ENCODE data around the gene KIAA1586. TPM values are rescaled to one million over a fixed set of nuclear protein-coding genes. Genes with fewer than 3 reads are reported as not detected.
A peak's percentile ranks its signal among the peaks of the same experiment; 100 is the strongest.
"Not testable (repeated sequence)": the region's sequence is repeated elsewhere in the genome, so short reads cannot be mapped to it uniquely, and the experiment has no call there.

The KIAA1586 gene
- total RNA-seq, 1 donor from 2014 or later, result 7.5 TPM

- peak; percentile 47 for DNase-seq (ENCODE audit: low read depth)
- H3K4me3 ChIP-seq (ENCODE audit: low read depth, low read length), result peak within 1 kb of the TSS; percentile 65
- TF ChIP-seq, protein P1, sequence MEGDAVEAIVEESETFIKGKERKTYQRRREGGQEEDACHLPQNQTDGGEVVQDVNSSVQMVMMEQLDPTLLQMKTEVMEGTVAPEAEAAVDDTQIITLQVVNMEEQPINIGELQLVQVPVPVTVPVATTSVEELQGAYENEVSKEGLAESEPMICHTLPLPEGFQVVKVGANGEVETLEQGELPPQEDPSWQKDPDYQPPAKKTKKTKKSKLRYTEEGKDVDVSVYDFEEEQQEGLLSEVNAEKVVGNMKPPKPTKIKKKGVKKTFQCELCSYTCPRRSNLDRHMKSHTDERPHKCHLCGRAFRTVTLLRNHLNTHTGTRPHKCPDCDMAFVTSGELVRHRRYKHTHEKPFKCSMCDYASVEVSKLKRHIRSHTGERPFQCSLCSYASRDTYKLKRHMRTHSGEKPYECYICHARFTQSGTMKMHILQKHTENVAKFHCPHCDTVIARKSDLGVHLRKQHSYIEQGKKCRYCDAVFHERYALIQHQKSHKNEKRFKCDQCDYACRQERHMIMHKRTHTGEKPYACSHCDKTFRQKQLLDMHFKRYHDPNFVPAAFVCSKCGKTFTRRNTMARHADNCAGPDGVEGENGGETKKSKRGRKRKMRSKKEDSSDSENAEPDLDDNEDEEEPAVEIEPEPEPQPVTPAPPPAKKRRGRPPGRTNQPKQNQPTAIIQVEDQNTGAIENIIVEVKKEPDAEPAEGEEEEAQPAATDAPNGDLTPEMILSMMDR (conservative IDR thresholded peaks at IDR 0.05; ENCODE audit: low read depth, low read length), result no peak
Observed at GRCh38 chr6:57089687-57090457, 43.4 kb downstream of the KIAA1586 start, which contains the start of gene ZNF451. ZNF451 (plus strand) TSS chr6:57090188; CDS start chr6:57090254, 66 bp downstream.

GRCh38 chr6:57090458-57091067 is 44.1 kb downstream of the KIAA1586 start:
- H3K4me3 ChIP-seq (ENCODE audit: low read depth, low read length); DNase-seq (ENCODE audit: low read depth): not testable (repeated sequence)

GRCh38 chr6:57091375-57091774 is 44.9 kb downstream of the KIAA1586 start:
- H3K4me3 ChIP-seq (ENCODE audit: low read depth, low read length), result not testable (repeated sequence)

DNA sequence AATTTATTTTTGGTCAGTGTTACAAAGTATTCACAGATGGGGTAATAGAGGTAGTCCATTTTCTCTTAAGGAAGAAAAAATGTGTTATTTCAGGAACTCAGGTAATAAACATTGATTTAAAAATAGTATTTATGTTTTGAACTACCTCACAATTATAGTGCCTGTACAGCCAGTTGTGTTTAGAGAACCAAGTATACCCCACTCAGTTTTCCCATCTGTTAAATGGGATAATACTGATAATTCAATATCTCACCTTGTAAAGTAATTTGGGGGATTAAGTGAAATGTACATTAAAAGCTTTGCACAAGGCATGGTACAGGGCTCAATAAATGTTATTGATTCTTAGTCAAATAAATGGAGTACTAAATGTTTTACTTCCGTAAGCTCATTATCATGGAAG is 48.2 kb downstream of the KIAA1586 start:
- no peak overlapping the region for H3K4me3 ChIP-seq (ENCODE audit: low read depth, low read length)
- TF ChIP-seq, protein P1 (conservative IDR thresholded peaks at IDR 0.05; ENCODE audit: low read depth, low read length), result no peak
- no peak for DNase-seq (ENCODE audit: low read depth)

More at GRCh38 chr6:57091375-57091774, 44.9 kb downstream of the KIAA1586 start:
- DNase-seq (ENCODE audit: low read depth), result not testable (repeated sequence)

GRCh38 chr6:57097596-57097995 is 51.1 kb downstream of the KIAA1586 start:
- no peak overlapping the region for H3K4me3 ChIP-seq (ENCODE audit: low read depth, low read length)
- DNase-seq (ENCODE audit: low read depth), result no peak
- TF ChIP-seq, protein P1 (conservative IDR thresholded peaks at IDR 0.05; ENCODE audit: low read depth, low read length), result no peak

- no peak overlapping the region for H3K4me3 ChIP-seq (ENCODE audit: low read depth, low read length)
- TF ChIP-seq, protein P1 (conservative IDR thresholded peaks at IDR 0.05; ENCODE audit: low read depth, low read length), result no peak
- DNase-seq (ENCODE audit: low read depth), result no peak
Observed at GRCh38 chr6:57102976-57103375, 56.5 kb downstream of the KIAA1586 start.

DNA sequence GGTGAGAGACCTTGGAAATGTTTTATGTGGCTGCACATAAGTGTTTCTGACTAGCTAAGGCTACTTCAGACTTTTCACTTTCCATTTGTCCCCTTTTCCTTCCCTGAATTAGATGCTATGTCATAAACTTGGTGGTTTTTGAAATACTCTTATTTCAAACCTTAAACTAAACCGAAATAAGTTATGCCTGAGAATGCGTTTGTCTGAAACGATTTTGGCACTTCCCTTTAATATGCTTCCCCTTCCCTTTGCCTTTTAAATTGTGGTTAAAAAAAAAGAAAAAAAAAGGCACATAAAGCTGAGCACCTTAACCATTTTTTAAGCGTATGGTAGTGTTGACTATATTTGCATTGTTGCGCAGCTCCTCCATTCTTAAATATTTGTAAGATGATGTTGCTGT is 57.8 kb downstream of the KIAA1586 start:
- no peak for DNase-seq (ENCODE audit: low read depth)
- no peak overlapping the region for H3K4me3 ChIP-seq (ENCODE audit: low read depth, low read length)
- TF ChIP-seq, protein P1 (conservative IDR thresholded peaks at IDR 0.05; ENCODE audit: low read depth, low read length), result no peak

Other genes with a start within 250 kb of the KIAA1586 start
- 2.6 and 6.1 TPM in 2 replicates for gene BEND6, start 91.6 kb upstream of the KIAA1586 start, total RNA-seq
- 16.4 and 24.9 TPM in 2 replicates for gene ZNF451, start 43.5 kb downstream of the KIAA1586 start, total RNA-seq
- 8.2 and 20.4 TPM in 2 replicates for gene BAG2, start 125.6 kb downstream of the KIAA1586 start, total RNA-seq
- 10.2 and 14.8 TPM in 2 replicates for gene RAB23, start 175.6 kb downstream of the KIAA1586 start, total RNA-seq